Measurements from ENCODE around the gene DUSP28.

- TF ChIP-seq EZH2 (IDR thresholded peaks at IDR 0.05; ENCODE audit: borderline replicate concordance, low read length) (no peak), CTCF (IDR thresholded peaks at IDR 0.05; ENCODE audit: low read length) (no peak)
These were observed 14.4 kb downstream of the DUSP28 start for GRCh38 chr2:240574386-240575100.

Measured in OCI-LY1 (cell line).